A673 (cell line): ENCODE measurements around the gene RNPEPL1.

Experiments used
- CTCF ChIP-seq: fragments of 300-800, 200-600 bp; sonication (generic); conservative IDR thresholded peaks from 2 replicates; pipeline ENCODE4 v1.5.1; 2017; ENCODE audit warnings: low read depth, mild to moderate bottlenecking, antibody characterized with exemption, low read length, moderate library complexity, mixed read lengths
- EZH2 ChIP-seq: fragments of 200-600 bp; sonication (generic); IDR thresholded peaks from 2 replicates; pipeline ENCODE4 v1.6.1; 2017; ENCODE audit warnings: borderline replicate concordance, low read depth, mild to moderate bottlenecking, mixed read lengths, antibody characterized with exemption, low read length; ENCODE audit not compliant: poor library complexity, severe bottlenecking

GRCh38 chr2:240561325-240561971 lies 6.8 kb upstream of the RNPEPL1 start:
- no peak for TF ChIP-seq EZH2
- no peak for TF ChIP-seq CTCF
